Stimulated activated naive CD8-positive, alpha-beta T cell treated with anti-CD3 and anti-CD28 coated beads, Interleukin-15, amount 100 ng/mL, for 72 hours (primary cell): Measurements from ENCODE around the gene RNPC3.
A peak's percentile ranks its signal among the peaks of the same experiment; 100 is the strongest.

Experiments used
- ATAC-seq: fragments of 150-1000 bp; cut with Tn5 transposase; 2 replicates; pipeline ENCODE4 v1.10.0; 2021; ENCODE audit warnings: mild to moderate bottlenecking, moderate library complexity
- DNase-seq, 2 donors: peaks; one replicate each; pipeline ENCODE4 v3.0.0; 2021 to 2022
- H3K27ac Mint-ChIP-seq, 2 donors: one replicate each; pipeline ENCODE4 v1.8.0; 2022; ENCODE audit warnings: mild to moderate bottlenecking in 2 of 2, mixed read lengths in 2 of 2, moderate library complexity in 2 of 2
- H3K27me3 Mint-ChIP-seq: one replicate; pipeline ENCODE4 v1.8.0; 2022; ENCODE audit warnings: mixed read lengths
- H3K4me1 Mint-ChIP-seq: one replicate; pipeline ENCODE4 v1.8.0; 2022; ENCODE audit warnings: mild to moderate bottlenecking, mixed read lengths
- H3K4me3 Mint-ChIP-seq, 2 donors: one replicate each; pipeline ENCODE4 v1.8.0; 2022; ENCODE audit warnings: mild to moderate bottlenecking in 2 of 2, mixed read lengths in 2 of 2, moderate library complexity in 1 of 2
- H3K9me3 Mint-ChIP-seq, 2 donors: one replicate each; pipeline ENCODE4 v1.8.0; 2022; ENCODE audit warnings: mixed read lengths in 2 of 2

Gene RNPC3

DNA sequence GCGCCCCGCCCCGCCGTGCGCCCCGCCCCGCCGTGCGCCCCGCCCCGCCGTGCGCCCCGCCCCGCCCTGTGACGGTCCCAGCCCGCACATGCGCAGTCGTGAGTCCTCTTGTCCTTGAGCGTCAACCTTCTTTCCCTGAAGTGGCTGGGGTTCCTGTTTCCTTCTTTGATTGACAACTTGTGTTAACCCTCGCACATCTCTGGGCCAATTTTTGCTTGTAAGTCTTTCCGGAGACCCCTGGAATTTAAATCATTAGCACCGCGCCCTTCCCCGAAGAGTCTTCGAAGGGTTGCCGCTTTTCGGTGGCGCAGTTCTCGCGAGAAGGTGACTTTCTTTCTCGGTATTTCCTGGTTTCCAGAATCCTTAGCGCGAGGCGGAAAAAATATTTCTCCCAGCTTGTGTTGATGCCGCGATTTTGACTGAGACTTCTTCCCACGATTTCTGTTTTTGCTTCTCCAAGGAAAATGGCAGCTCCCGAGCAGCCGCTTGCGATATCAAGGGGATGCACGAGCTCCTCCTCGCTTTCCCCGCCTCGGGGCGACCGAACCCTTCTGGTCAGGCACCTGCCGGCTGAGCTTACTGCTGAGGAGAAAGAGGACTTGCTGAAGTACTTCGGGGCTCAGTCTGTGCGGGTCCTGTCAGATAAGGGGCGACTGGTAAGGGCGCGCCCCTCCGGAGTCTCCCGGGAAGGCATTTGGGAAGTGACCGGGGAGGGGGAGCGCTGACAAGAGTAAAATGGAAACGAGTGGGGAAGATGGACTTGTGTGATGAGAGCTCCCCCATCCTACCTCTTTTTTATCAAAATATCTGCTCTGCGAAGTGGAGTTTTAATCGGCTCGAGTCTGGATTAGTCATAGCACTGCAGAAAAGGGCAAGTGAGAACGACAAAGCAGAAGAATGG is at the start of gene RNPC3:
TSS of gene RNPC3 (plus strand) at position 93 of the 901 bp plus-strand sequence. CDS start at position 465, 372 bp downstream.
- Mint-ChIP-seq H3K27ac (peak within 1 kb of the TSS; percentile 99), H3K27me3 (no peaks in the 10 kb centered on the region), H3K4me1 (peaks cover 52% of the 10 kb centered on the region), H3K4me3 (peak within 1 kb of the TSS; percentile 93 to 98), H3K9me3 (no peaks in the 10 kb centered on the region)
- DNase-seq (peak; percentile 80), ATAC-seq (peak; percentile 76)

DNA sequence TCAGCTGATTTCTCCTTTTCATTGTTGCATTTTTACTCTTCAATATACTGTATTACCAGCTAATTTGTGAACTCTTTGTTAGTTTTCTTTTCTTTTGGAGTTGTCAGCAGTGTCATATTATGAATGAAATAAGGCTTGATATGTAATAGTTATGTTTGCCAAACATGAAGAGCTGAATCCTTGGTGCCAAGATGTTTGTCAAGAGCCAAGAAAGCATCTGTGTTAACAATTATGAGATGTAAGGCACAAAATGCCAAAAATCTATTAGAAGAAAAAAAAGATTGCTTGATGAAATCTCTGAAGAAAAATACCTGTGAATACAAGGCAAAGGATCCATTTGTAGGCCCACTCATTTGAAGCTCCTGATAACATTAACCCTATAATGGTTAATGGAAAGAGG is 48.4 kb upstream of the RNPC3 start:
- H3K27ac Mint-ChIP-seq: no peak overlapping the region
- no peak overlapping the region for H3K4me3 Mint-ChIP-seq
- ATAC-seq (no peak), DNase-seq (no peak)
- no peaks in the 10 kb centered on the region for H3K9me3 Mint-ChIP-seq
- no peaks in the 10 kb centered on the region for H3K27me3 Mint-ChIP-seq
- H3K4me1 Mint-ChIP-seq: no peaks in the 10 kb centered on the region

- no peaks in the 10 kb centered on the region for H3K4me1 Mint-ChIP-seq
- peaks cover 14% of the 10 kb centered on the region for H3K27me3 Mint-ChIP-seq
- ATAC-seq (no peak), DNase-seq (no peak)
- H3K4me3 Mint-ChIP-seq: no peak overlapping the region
- H3K27ac Mint-ChIP-seq: no peak overlapping the region
- H3K9me3 Mint-ChIP-seq: no peaks in the 10 kb centered on the region
Observed at GRCh38 chr1:103489935-103490334, 35.6 kb upstream of the RNPC3 start.

DNA sequence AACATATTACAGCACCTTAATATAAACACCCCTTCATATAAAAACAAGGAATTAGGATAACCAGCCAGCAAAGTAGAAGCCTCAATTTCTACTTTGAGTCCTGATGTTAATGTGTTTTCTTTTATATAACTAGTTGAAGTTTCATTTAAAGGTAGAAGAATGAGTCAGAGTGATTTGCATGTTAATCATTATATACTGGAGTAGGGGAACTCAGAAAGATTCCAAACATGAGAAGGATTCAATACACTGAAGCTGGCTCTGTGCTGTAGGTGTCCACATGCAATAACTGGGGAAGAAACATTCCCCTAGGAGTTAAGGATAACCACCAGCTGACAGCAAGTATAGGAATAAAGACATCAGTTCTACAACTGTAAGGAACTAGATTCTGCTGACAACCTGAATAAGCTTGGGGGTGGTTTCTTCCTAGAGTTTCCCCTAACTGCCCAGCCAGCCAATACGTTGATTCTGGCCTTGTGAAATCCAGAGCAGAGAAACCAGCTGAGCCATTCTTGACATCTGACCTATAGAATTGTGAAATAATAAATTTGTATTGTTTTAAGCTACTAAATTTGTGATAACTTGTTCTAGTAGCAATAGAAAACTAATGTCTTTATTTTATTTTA is 33.4 kb upstream of the RNPC3 start:
- Mint-ChIP-seq H3K27ac (no peak overlapping the region), H3K4me1 (no peaks in the 10 kb centered on the region), H3K27me3 (peaks cover 18% of the 10 kb centered on the region), H3K4me3 (no peak overlapping the region), H3K9me3 (no peaks in the 10 kb centered on the region)
- no peak for ATAC-seq
- DNase-seq: no peak

GRCh38 chr1:103496014-103496635 is 29.4 kb upstream of the RNPC3 start:
- peaks cover 18% of the 10 kb centered on the region for H3K27me3 Mint-ChIP-seq
- no peak for ATAC-seq
- H3K27ac Mint-ChIP-seq: no peak overlapping the region
- no peak for DNase-seq
- no peaks in the 10 kb centered on the region for H3K9me3 Mint-ChIP-seq
- no peak overlapping the region for H3K4me3 Mint-ChIP-seq
- no peaks in the 10 kb centered on the region for H3K4me1 Mint-ChIP-seq

DNA sequence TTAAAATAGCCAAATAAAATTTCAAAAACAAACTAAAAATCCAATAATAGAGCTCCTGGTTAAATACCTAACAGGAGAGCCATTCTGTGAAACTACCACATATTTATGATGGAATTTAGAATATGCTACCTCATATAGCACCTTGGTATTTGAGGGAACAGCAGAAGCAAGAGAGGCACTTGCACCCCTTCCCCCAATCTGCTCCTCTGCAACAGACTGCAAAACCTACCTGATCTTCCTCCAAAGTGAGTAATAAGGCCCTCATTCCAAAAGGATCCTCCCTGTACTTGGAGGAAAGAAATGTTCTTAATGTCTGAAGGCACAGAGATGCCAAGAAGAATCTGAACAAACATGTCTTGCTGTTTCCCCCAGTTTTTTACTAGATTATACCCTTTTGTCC is 28.1 kb upstream of the RNPC3 start:
- no peak overlapping the region for H3K4me3 Mint-ChIP-seq
- H3K9me3 Mint-ChIP-seq: no peaks in the 10 kb centered on the region
- no peak overlapping the region for H3K27ac Mint-ChIP-seq
- no peaks in the 10 kb centered on the region for H3K4me1 Mint-ChIP-seq
- H3K27me3 Mint-ChIP-seq: peaks cover 18% of the 10 kb centered on the region
- DNase-seq (no peak), ATAC-seq (no peak)

- peaks cover 8 to 16% of the 10 kb centered on the region in 2 donors for H3K9me3 Mint-ChIP-seq
- H3K4me3 Mint-ChIP-seq: no peak overlapping the region
- H3K4me1 Mint-ChIP-seq: peaks cover 5% of the 10 kb centered on the region
- ATAC-seq (no peak), DNase-seq (no peak)
- no peak overlapping the region for H3K27ac Mint-ChIP-seq
- no peaks in the 10 kb centered on the region for H3K27me3 Mint-ChIP-seq
Observed at GRCh38 chr1:103509250-103509649, 16.2 kb upstream of the RNPC3 start.

DNA sequence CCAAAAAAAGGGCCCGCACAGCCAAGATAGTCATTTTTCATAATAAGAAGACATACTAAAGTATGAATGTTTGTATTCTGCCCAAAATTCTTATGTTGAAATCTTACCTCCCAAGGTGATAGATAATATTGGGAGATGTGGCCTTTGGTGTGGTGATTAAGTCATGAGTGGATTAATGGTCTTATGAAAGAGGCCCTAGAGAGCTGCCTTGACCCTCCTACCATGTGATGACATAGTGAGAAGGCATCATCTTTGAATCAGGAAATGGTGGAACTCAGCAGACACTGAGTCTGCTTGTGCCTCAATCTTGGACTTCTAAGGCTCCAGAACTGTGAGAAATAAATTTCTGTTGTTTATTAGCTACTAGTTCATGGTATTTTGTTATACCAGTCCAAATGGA is 11.8 kb upstream of the RNPC3 start:
- H3K27ac Mint-ChIP-seq: peak overlapping the region in 1 of 2 donors; percentile 67
- no peak for ATAC-seq
- no peak overlapping the region for H3K4me3 Mint-ChIP-seq
- H3K27me3 Mint-ChIP-seq: no peaks in the 10 kb centered on the region
- peaks cover 8 to 12% of the 10 kb centered on the region in 2 donors for H3K9me3 Mint-ChIP-seq
- DNase-seq: no peak
- H3K4me1 Mint-ChIP-seq: peaks cover 28% of the 10 kb centered on the region

- H3K4me3 Mint-ChIP-seq: peak overlapping the region; percentile 17 to 40
- ATAC-seq (peak; percentile 60), DNase-seq (peak; percentile 11 to 28)
- H3K9me3 Mint-ChIP-seq: peaks cover 8 to 12% of the 10 kb centered on the region in 2 donors
- H3K27me3 Mint-ChIP-seq: no peaks in the 10 kb centered on the region
- peaks cover 28% of the 10 kb centered on the region for H3K4me1 Mint-ChIP-seq
- H3K27ac Mint-ChIP-seq: peak overlapping the region; percentile 84 to 96
Observed at GRCh38 chr1:103514920-103515503, 10.5 kb upstream of the RNPC3 start.

DNA sequence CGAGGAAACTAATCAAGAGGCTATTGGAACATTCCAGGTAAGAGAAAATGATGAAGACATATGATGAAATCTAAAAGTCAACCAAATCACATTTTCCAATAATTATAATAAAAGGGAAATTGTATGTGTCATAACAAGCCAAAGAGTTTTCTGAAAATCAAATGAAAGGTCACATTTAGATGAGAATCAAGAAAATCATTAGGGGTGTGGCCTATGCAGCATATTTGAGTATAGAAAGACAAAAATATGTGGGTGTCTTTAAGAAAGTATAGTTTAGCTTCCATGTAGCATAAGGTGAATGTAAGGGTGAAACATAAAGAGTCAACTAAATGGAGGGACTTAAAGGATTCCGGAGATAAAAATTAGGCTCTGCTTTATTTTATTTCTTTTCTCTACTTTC is 9.2 kb upstream of the RNPC3 start:
- no peak for DNase-seq
- Mint-ChIP-seq H3K4me3 (peak overlapping the region; percentile 49 to 73), H3K4me1 (peaks cover 28% of the 10 kb centered on the region), H3K9me3 (peaks cover 7 to 8% of the 10 kb centered on the region in 2 donors), H3K27ac (peak overlapping the region; percentile 91 to 95), H3K27me3 (no peaks in the 10 kb centered on the region)
- ATAC-seq: peak; percentile 54

DNA sequence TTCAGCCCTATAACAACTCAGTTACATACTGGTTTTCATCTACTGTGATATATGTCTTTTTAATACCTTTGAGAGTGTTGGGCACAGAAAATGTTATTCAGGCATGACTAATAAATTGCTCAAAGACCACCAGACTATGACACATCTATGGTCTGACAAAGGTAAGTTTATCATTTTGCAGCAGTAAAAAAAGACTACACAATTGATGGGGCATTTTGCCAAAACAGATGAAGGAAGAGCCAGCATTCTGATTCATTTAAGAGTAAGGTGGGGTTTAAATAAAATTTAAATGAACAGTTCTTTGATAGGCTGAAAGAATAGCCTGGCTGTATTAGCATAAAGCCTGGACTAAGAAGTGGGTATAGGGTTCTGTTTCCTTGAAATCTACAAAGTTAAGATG is 8.8 kb upstream of the RNPC3 start:
- no peaks in the 10 kb centered on the region for H3K27me3 Mint-ChIP-seq
- H3K4me1 Mint-ChIP-seq: peaks cover 28% of the 10 kb centered on the region
- H3K27ac Mint-ChIP-seq: peak overlapping the region; percentile 91 to 95
- ATAC-seq (peak; percentile 72), DNase-seq (peak in 1 of 2 donors; percentile 15)
- peaks cover 3% of the 10 kb centered on the region in 2 donors for H3K9me3 Mint-ChIP-seq
- H3K4me3 Mint-ChIP-seq: peak overlapping the region; percentile 49 to 73

GRCh38 chr1:103517380-103518047 is 8.0 kb upstream of the RNPC3 start:
- no peaks in the 10 kb centered on the region for H3K9me3 Mint-ChIP-seq
- ATAC-seq (peak; percentile 76), DNase-seq (peak in 1 of 2 donors; percentile 9)
- H3K27me3 Mint-ChIP-seq: no peaks in the 10 kb centered on the region
- peaks cover 28% of the 10 kb centered on the region for H3K4me1 Mint-ChIP-seq
- H3K27ac Mint-ChIP-seq: peak overlapping the region; percentile 70 to 84
- H3K4me3 Mint-ChIP-seq: peak overlapping the region; percentile 73 to 75

DNA sequence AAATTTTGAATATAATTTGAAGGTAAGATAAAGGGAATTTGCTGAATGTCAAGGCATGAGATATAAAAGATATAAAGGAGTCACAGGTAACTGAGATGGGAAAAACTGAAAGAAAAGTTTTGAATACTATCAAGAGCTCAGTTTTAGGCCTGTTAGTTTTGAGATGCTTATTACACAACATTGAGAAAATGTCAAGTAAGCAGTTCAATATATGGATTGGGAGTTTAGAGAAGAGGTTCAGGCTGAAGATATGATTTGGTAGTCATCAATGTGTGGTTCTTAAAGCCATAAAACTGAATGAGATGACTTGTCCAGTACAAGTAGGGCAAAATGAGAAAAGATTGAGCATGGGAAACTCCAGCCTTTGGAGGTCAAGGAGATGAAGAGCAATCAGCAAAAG is 4.7 kb upstream of the RNPC3 start:
- H3K27ac Mint-ChIP-seq: no peak overlapping the region
- DNase-seq (no peak), ATAC-seq (no peak)
- H3K27me3 Mint-ChIP-seq: no peaks in the 10 kb centered on the region
- no peaks in the 10 kb centered on the region for H3K9me3 Mint-ChIP-seq
- H3K4me3 Mint-ChIP-seq: no peak overlapping the region
- peaks cover 34% of the 10 kb centered on the region for H3K4me1 Mint-ChIP-seq

- Mint-ChIP-seq H3K9me3 (no peaks in the 10 kb centered on the region), H3K27ac (no peak overlapping the region), H3K4me3 (no peak overlapping the region), H3K27me3 (no peaks in the 10 kb centered on the region), H3K4me1 (peaks cover 28% of the 10 kb centered on the region)
- ATAC-seq (no peak), DNase-seq (no peak)
Observed at GRCh38 chr1:103523346-103523745, 2.2 kb upstream of the RNPC3 start.

- Mint-ChIP-seq H3K27me3 (no peaks in the 10 kb centered on the region), H3K4me3 (peak overlapping the region; percentile 81 to 83), H3K27ac (peak overlapping the region; percentile 37 to 69), H3K4me1 (peaks cover 46% of the 10 kb centered on the region), H3K9me3 (no peaks in the 10 kb centered on the region)
- peak; percentile 63 for ATAC-seq
- peak; percentile 22 to 28 for DNase-seq
Observed at GRCh38 chr1:103525114-103525606, 339 bp upstream of the RNPC3 start.
